ENCODE measurements around the gene SLC22A23. TPM values are rescaled to one million over a fixed set of nuclear protein-coding genes. Genes with fewer than 3 reads are reported as not detected.

SLC22A23 gene
- total and polyA plus RNA-seq, 4 donors = 26.9 to 56.8 (median 41.7) TPM

- no peaks in the 10 kb centered on the region for H3K9me3 ChIP-seq (ENCODE audit: control insufficient read depth, insufficient read depth, low read length)
- no peak overlapping the region for H3K27ac ChIP-seq (ENCODE audit: low read depth, low read length)
- H3K4me3 ChIP-seq (ENCODE audit: low read depth, low read length) = no peak overlapping the region
- H3K4me1 ChIP-seq (ENCODE audit: control insufficient read depth, insufficient read depth, low read length) = peaks cover 16% of the 10 kb centered on the region
- H3K36me3 ChIP-seq (ENCODE audit: control insufficient read depth, insufficient read depth, low read length) = peaks cover 8% of the 10 kb centered on the region
- DNase-seq (ENCODE audit: low read depth in 4 of 6, low spot score in 6 of 6) = no peak
- 88% methylated on average over 2 of the region's 5 CpGs for WGBS (ENCODE audit: insufficient coverage)
- H3K27me3 ChIP-seq (ENCODE audit: control insufficient read depth, insufficient read depth, low read length) = no peaks in the 10 kb centered on the region
Measured at GRCh38 chr6:3369985-3370360, 86.9 kb downstream of the SLC22A23 start.

- no CpG with 5 or more reads among the region's 4 CpGs for WGBS (ENCODE audit: insufficient coverage)
- peaks cover 8% of the 10 kb centered on the region for H3K36me3 ChIP-seq (ENCODE audit: control insufficient read depth, insufficient read depth, low read length)
- peak in 1 of 6 donors; percentile 60 for DNase-seq (ENCODE audit: low read depth in 4 of 6, low spot score in 6 of 6)
Measured at GRCh38 chr6:3368685-3369084, 88.2 kb downstream of the SLC22A23 start.

DNA sequence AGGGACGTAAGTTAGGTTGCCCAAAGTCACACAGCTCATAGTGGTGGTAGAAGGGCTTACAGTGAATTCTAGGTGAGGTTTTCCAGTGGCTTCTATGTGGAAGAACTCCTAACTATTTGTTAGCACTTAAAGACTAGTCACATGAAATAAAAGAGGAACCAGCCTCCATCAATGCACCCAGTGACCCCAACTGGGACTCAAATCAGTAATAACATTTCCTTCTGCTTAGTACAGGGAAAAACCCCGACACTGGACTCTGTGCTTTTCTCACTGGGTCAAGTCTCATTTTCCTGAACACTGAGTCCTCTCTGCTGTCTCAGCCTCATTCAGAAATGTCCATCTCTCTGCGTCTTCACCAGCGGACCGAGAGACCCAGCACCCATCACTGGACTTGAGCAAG, 89.2 kb downstream of the SLC22A23 start:
- Histone ChIP-seq H3K27me3 (ENCODE audit: control insufficient read depth, insufficient read depth, low read length) (no peaks in the 10 kb centered on the region), H3K4me3 (ENCODE audit: low read depth, low read length) (no peak overlapping the region), H3K27ac (ENCODE audit: low read depth, low read length) (no peak overlapping the region), H3K9me3 (ENCODE audit: control insufficient read depth, insufficient read depth, low read length) (no peaks in the 10 kb centered on the region), H3K36me3 (ENCODE audit: control insufficient read depth, insufficient read depth, low read length) (peaks cover 12% of the 10 kb centered on the region), H3K4me1 (ENCODE audit: control insufficient read depth, insufficient read depth, low read length) (peaks cover 23% of the 10 kb centered on the region)
- 83% methylated on average over 4 of the region's 5 CpGs for WGBS (ENCODE audit: insufficient coverage)
- no peak for DNase-seq (ENCODE audit: low read depth in 4 of 6, low spot score in 6 of 6)

More at GRCh38 chr6:3368685-3369084, 88.2 kb downstream of the SLC22A23 start:
- no peak overlapping the region for H3K27ac ChIP-seq (ENCODE audit: low read depth, low read length)
- H3K27me3 ChIP-seq (ENCODE audit: control insufficient read depth, insufficient read depth, low read length) = no peaks in the 10 kb centered on the region
- no peaks in the 10 kb centered on the region for H3K9me3 ChIP-seq (ENCODE audit: control insufficient read depth, insufficient read depth, low read length)
- peaks cover 16% of the 10 kb centered on the region for H3K4me1 ChIP-seq (ENCODE audit: control insufficient read depth, insufficient read depth, low read length)
- H3K4me3 ChIP-seq (ENCODE audit: low read depth, low read length) = no peak overlapping the region

GRCh38 chr6:3366596-3367413, 90.0 kb downstream of the SLC22A23 start:
- Histone ChIP-seq H3K4me3 (ENCODE audit: low read depth, low read length) (no peak overlapping the region), H3K27me3 (ENCODE audit: control insufficient read depth, insufficient read depth, low read length) (no peaks in the 10 kb centered on the region), H3K4me1 (ENCODE audit: control insufficient read depth, insufficient read depth, low read length) (peaks cover 17% of the 10 kb centered on the region), H3K27ac (ENCODE audit: low read depth, low read length) (no peak overlapping the region), H3K9me3 (ENCODE audit: control insufficient read depth, insufficient read depth, low read length) (no peaks in the 10 kb centered on the region), H3K36me3 (ENCODE audit: control insufficient read depth, insufficient read depth, low read length) (peaks cover 8% of the 10 kb centered on the region)
- peak in 1 of 6 donors; percentile 64 for DNase-seq (ENCODE audit: low read depth in 4 of 6, low spot score in 6 of 6)
- WGBS (ENCODE audit: insufficient coverage) = 90% methylated on average over 3 of the region's 5 CpGs

DNA sequence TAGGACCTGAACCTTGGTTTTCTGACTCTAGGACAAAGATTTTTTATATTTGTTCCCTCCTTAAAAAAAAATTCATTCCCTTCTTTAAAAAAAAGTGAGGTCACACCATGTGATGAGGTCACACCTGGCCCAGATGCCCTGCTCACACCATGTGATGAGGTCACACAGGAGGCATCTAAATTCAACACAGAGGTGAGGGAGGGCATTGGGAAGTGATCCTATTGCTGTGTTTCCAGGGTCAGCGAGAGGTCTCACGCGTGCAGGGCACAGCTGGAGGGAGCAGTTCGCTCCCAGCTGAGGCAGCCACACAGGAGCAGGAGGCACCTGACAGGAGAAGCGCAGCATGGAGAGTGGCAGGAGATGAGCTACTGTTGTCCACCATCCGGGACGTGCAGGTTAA, 92.5 kb downstream of the SLC22A23 start:
- Histone ChIP-seq H3K4me1 (ENCODE audit: control insufficient read depth, insufficient read depth, low read length) (peaks cover 17% of the 10 kb centered on the region), H3K36me3 (ENCODE audit: control insufficient read depth, insufficient read depth, low read length) (peaks cover 9% of the 10 kb centered on the region), H3K27me3 (ENCODE audit: control insufficient read depth, insufficient read depth, low read length) (no peaks in the 10 kb centered on the region), H3K9me3 (ENCODE audit: control insufficient read depth, insufficient read depth, low read length) (no peaks in the 10 kb centered on the region), H3K4me3 (ENCODE audit: low read depth, low read length) (no peak overlapping the region), H3K27ac (ENCODE audit: low read depth, low read length) (no peak overlapping the region)
- no peak for DNase-seq (ENCODE audit: low read depth in 4 of 6, low spot score in 6 of 6)
- WGBS (ENCODE audit: insufficient coverage) = 74% methylated on average over 7 of the region's 7 CpGs

- H3K27ac ChIP-seq (ENCODE audit: low read depth, low read length) = no peak overlapping the region
- WGBS (ENCODE audit: insufficient coverage) = 79% methylated on average over 7 of the region's 10 CpGs
Measured at GRCh38 chr6:3363296-3364025, 93.4 kb downstream of the SLC22A23 start.

GRCh38 chr6:3361312-3362037, 95.4 kb downstream of the SLC22A23 start:
- peaks cover 27% of the 10 kb centered on the region for H3K4me1 ChIP-seq (ENCODE audit: control insufficient read depth, insufficient read depth, low read length)
- no peak overlapping the region for H3K27ac ChIP-seq (ENCODE audit: low read depth, low read length)
- no peak overlapping the region for H3K4me3 ChIP-seq (ENCODE audit: low read depth, low read length)
- 87% methylated on average over 12 of the region's 14 CpGs for WGBS (ENCODE audit: insufficient coverage)
- H3K9me3 ChIP-seq (ENCODE audit: control insufficient read depth, insufficient read depth, low read length) = no peaks in the 10 kb centered on the region
- H3K27me3 ChIP-seq (ENCODE audit: control insufficient read depth, insufficient read depth, low read length) = no peaks in the 10 kb centered on the region
- DNase-seq (ENCODE audit: low read depth in 4 of 6, low spot score in 6 of 6) = no peak
- peaks cover 9% of the 10 kb centered on the region for H3K36me3 ChIP-seq (ENCODE audit: control insufficient read depth, insufficient read depth, low read length)

More at GRCh38 chr6:3363296-3364025, 93.4 kb downstream of the SLC22A23 start:
- no peaks in the 10 kb centered on the region for H3K9me3 ChIP-seq (ENCODE audit: control insufficient read depth, insufficient read depth, low read length)
- H3K4me3 ChIP-seq (ENCODE audit: low read depth, low read length) = no peak overlapping the region
- peaks cover 22% of the 10 kb centered on the region for H3K4me1 ChIP-seq (ENCODE audit: control insufficient read depth, insufficient read depth, low read length)
- H3K36me3 ChIP-seq (ENCODE audit: control insufficient read depth, insufficient read depth, low read length) = peaks cover 9% of the 10 kb centered on the region
- no peak for DNase-seq (ENCODE audit: low read depth in 4 of 6, low spot score in 6 of 6)
- H3K27me3 ChIP-seq (ENCODE audit: control insufficient read depth, insufficient read depth, low read length) = no peaks in the 10 kb centered on the region

GRCh38 chr6:3360727-3361045, 96.2 kb downstream of the SLC22A23 start:
- Histone ChIP-seq H3K36me3 (ENCODE audit: control insufficient read depth, insufficient read depth, low read length) (peaks cover 9% of the 10 kb centered on the region), H3K9me3 (ENCODE audit: control insufficient read depth, insufficient read depth, low read length) (no peaks in the 10 kb centered on the region), H3K4me1 (ENCODE audit: control insufficient read depth, insufficient read depth, low read length) (peaks cover 34% of the 10 kb centered on the region), H3K27ac (ENCODE audit: low read depth, low read length) (no peak overlapping the region), H3K4me3 (ENCODE audit: low read depth, low read length) (no peak overlapping the region), H3K27me3 (ENCODE audit: control insufficient read depth, insufficient read depth, low read length) (no peaks in the 10 kb centered on the region)
- no peak for DNase-seq (ENCODE audit: low read depth in 4 of 6, low spot score in 6 of 6)
- 96% methylated on average over 6 of the region's 16 CpGs for WGBS (ENCODE audit: insufficient coverage)

- Histone ChIP-seq H3K27ac (ENCODE audit: low read depth, low read length) (no peak overlapping the region), H3K4me1 (ENCODE audit: control insufficient read depth, insufficient read depth, low read length) (peaks cover 39% of the 10 kb centered on the region), H3K4me3 (ENCODE audit: low read depth, low read length) (no peak overlapping the region), H3K9me3 (ENCODE audit: control insufficient read depth, insufficient read depth, low read length) (no peaks in the 10 kb centered on the region), H3K27me3 (ENCODE audit: control insufficient read depth, insufficient read depth, low read length) (no peaks in the 10 kb centered on the region), H3K36me3 (ENCODE audit: control insufficient read depth, insufficient read depth, low read length) (peaks cover 9% of the 10 kb centered on the region)
- no peak for DNase-seq (ENCODE audit: low read depth in 4 of 6, low spot score in 6 of 6)
- WGBS (ENCODE audit: insufficient coverage) = 94% methylated on average over 6 of the region's 8 CpGs
Measured at GRCh38 chr6:3359973-3360726, 96.7 kb downstream of the SLC22A23 start.

Measured in spinal cord (tissue), 10 donors.